Measurements from ENCODE around the gene TRPM3.

DNA sequence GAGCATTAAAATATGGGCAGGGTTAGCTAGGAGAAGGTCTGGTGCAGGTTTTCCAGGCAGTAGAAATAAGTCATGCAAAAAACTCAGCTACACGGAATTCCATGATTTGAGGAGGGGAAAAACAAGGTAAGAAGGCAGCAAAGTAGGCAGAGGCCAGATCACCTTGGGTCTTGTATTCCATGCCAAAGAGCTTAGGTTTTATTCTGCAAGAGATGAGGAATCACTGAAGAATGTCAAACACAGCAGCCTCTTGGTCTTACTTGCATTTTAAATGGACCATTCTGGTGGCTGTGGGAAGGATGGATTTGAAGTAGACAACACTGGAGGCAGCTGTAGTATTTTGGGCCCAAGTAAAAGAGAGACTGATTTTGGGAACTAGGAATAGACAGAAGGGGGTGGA, 8.6 kb downstream of the TRPM3 start:
- TF ChIP-seq, protein P1, sequence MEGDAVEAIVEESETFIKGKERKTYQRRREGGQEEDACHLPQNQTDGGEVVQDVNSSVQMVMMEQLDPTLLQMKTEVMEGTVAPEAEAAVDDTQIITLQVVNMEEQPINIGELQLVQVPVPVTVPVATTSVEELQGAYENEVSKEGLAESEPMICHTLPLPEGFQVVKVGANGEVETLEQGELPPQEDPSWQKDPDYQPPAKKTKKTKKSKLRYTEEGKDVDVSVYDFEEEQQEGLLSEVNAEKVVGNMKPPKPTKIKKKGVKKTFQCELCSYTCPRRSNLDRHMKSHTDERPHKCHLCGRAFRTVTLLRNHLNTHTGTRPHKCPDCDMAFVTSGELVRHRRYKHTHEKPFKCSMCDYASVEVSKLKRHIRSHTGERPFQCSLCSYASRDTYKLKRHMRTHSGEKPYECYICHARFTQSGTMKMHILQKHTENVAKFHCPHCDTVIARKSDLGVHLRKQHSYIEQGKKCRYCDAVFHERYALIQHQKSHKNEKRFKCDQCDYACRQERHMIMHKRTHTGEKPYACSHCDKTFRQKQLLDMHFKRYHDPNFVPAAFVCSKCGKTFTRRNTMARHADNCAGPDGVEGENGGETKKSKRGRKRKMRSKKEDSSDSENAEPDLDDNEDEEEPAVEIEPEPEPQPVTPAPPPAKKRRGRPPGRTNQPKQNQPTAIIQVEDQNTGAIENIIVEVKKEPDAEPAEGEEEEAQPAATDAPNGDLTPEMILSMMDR (IDR thresholded peaks at IDR 0.05): no peak
- no peak for TF ChIP-seq EP300 (IDR thresholded peaks at IDR 0.05)
